K562 (cell line): ENCODE data around the gene NR0B2. TPM values are rescaled to one million over a fixed set of nuclear protein-coding genes. Genes with fewer than 3 reads are reported as not detected.

Experiments
- ATAC-seq: fragments of 200-7000 bp; cut with Tn5 transposase; 3 replicates; pipeline ENCODE4 v1.9.1; 2020; ENCODE audit warnings: moderate library complexity
- BruUV-seq: library from RNA; stranded (reverse); fragments of 400-500 nt; replicated peaks from 2 replicates; lab custom pipeline; 2021; lab: Mats Ljungman, UMichigan
- CTCF ChIA-PET: fragments of 300-600 bp; formaldehyde crosslinking; extraction: SDS; loops from one replicate; lab custom pipeline; 2021; ENCODE audit warnings: low intra/inter-chr PET ratio; lab: Yijun Ruan, JAX
- POLR2A ChIA-PET: fragments of 300-600, 350-650 bp; sonication (Branson Sonifier 250); formaldehyde crosslinking; extraction: SDS; loops from one replicate; lab custom pipeline; 2021; ENCODE audit warnings: antibody characterized with exemption, inconsistent platforms; lab: Yijun Ruan, JAX
- DNase-seq, 4 experiments: peaks; one replicate each; pipeline versions ENCODE4 v3.0.0 to v3.0.0-alpha.2; 2011 to 2018; ENCODE audit warnings: low spot score in 3 of 4, mixed read lengths in 3 of 4; ENCODE audit errors: extremely low read depth in 1 of 4
- FAIRE-seq: peaks from 2 replicates; lab custom pipeline; 2011; peaks lifted over from hg19 to GRCh38; lab: Jason Lieb, UNC
- H2AFZ ChIP-seq: 2 replicates; pipeline ENCODE4 v1.6.0; 2011; ENCODE audit warnings: low read depth, low read length, control low read depth, inconsistent platforms
- H3K27ac ChIP-seq: fragments of 200-600 bp; 3 replicates; pipeline ENCODE4 v1.8.0; 2011; ENCODE audit warnings: low read depth, mild to moderate bottlenecking, control low read depth, inconsistent platforms, low read length, moderate library complexity, mixed read lengths; ENCODE audit errors: extremely low read depth
- H3K27me3 ChIP-seq, 2 experiments: fragments of 300-600 bp in 1 of 2; 2 replicates in 1 of 2; 3 replicates in 1 of 2; pipeline versions ENCODE4 v1.6.0 to v1.8.0; 2011; ENCODE audit warnings: inconsistent platforms in 2 of 2, low read length in 2 of 2, mild to moderate bottlenecking in 1 of 2, mixed read lengths in 1 of 2, moderate library complexity in 1 of 2; ENCODE audit not compliant: control insufficient read depth in 2 of 2, insufficient read depth in 2 of 2
- H3K36me3 ChIP-seq: fragments of 300-600 bp; 3 replicates; pipeline ENCODE4 v1.8.0; 2011; ENCODE audit warnings: mild to moderate bottlenecking, low read length, inconsistent platforms; ENCODE audit not compliant: control insufficient read depth, insufficient read depth
- H3K4me1 ChIP-seq, 2 experiments: fragments of 200-600 bp in 1 of 2; replicated peaks in 1 of 2; 2 replicates in 1 of 2; 3 replicates in 1 of 2; pipeline versions ENCODE4 v1.5.1 to v1.8.0; 2011; ENCODE audit warnings: inconsistent platforms in 2 of 2, low read length in 2 of 2, mild to moderate bottlenecking in 1 of 2, mixed read lengths in 1 of 2, moderate library complexity in 1 of 2; ENCODE audit not compliant: control insufficient read depth in 2 of 2, insufficient read depth in 2 of 2
- H3K4me2 ChIP-seq: 2 replicates; pipeline ENCODE4 v1.6.1; 2011; ENCODE audit warnings: low read length, control low read depth, inconsistent platforms, mixed read lengths; ENCODE audit not compliant: insufficient read depth
- H3K4me3 ChIP-seq: fragments of 200-600 bp; sonication (generic), shearing (Covaris generic); 2 replicates; pipeline ENCODE4 v1.5.1; 2016; ENCODE audit warnings: control low read depth, inconsistent platforms
- H3K79me2 ChIP-seq: fragments of 200-600 bp; 3 replicates; pipeline ENCODE4 v1.8.0; 2011; ENCODE audit warnings: low read length, inconsistent platforms; ENCODE audit not compliant: control insufficient read depth, insufficient read depth
- H3K9ac ChIP-seq, 2 experiments: 2 replicates each; pipeline versions ENCODE4 v1.6.0 to v1.6.1; 2011; ENCODE audit warnings: low read depth in 2 of 2, low read length in 2 of 2, control low read depth in 1 of 2, inconsistent platforms in 1 of 2, mild to moderate bottlenecking in 1 of 2, mixed read lengths in 1 of 2; ENCODE audit not compliant: insufficient read depth in 1 of 2
- H3K9me1 ChIP-seq: one replicate; pipeline ENCODE4 v1.6.0; 2011; ENCODE audit warnings: inconsistent platforms, mild to moderate bottlenecking, low read length, moderate library complexity; ENCODE audit not compliant: control insufficient read depth, insufficient read depth
- H3K9me3 ChIP-seq: replicated peaks from 2 replicates; pipeline ENCODE4 v1.5.1; 2011; ENCODE audit warnings: low read depth, low read length, inconsistent platforms; ENCODE audit not compliant: control insufficient read depth, insufficient read depth
- H4K20me1 ChIP-seq: replicated peaks from 2 replicates; pipeline ENCODE4 v1.6.1; 2011; ENCODE audit warnings: low read length, inconsistent platforms, mixed read lengths; ENCODE audit not compliant: control insufficient read depth, insufficient read depth
- BRCA1 ChIP-seq, 2 experiments: fragments of 450-650 bp in 1 of 2; sonication (generic) in 1 of 2; formaldehyde crosslinking in 1 of 2; IDR thresholded peaks; 2 replicates each; pipeline versions ENCODE4 v1.5.0 to v1.6.1; 2017 to 2020; ENCODE audit warnings: mild to moderate bottlenecking in 1 of 2, missing genetic modification reagents in 1 of 2
- CBX5 ChIP-seq: IDR thresholded peaks from 2 replicates; pipeline ENCODE4 v1.6.1; 2014; ENCODE audit warnings: low read depth, borderline replicate concordance
- CBX8 ChIP-seq: fragments of 200-600 bp; sonication (generic); IDR thresholded peaks from 2 replicates; pipeline ENCODE4 v1.6.1; 2012; ENCODE audit warnings: borderline replicate concordance, mixed run types, low read depth, mild to moderate bottlenecking, moderate library complexity, mixed read lengths, low read length, control low read depth, inconsistent platforms; ENCODE audit not compliant: poor library complexity, severe bottlenecking; ENCODE audit errors: extremely low read depth
- HINFP ChIP-seq: fragments of 450-650 bp; conservative IDR thresholded peaks from 2 replicates; pipeline ENCODE4 v1.6.1; 2016; ENCODE audit warnings: missing genetic modification characterization, low read depth, mild to moderate bottlenecking, control low read depth, missing compliant biosample characterization
- ID3 ChIP-seq, 2 experiments: fragments of 250-450 bp in 1 of 2; fragments of 450-650 bp in 1 of 2; sonication (Bioruptor Pico) in 1 of 2; IDR thresholded peaks; 2 replicates each; pipeline versions ENCODE4 v1.6.1 to v1.8.0; 2016 to 2021; ENCODE audit warnings: mild to moderate bottlenecking in 2 of 2, moderate library complexity in 2 of 2, missing compliant biosample characterization in 1 of 2, missing genetic modification characterization in 1 of 2
- MYBL2 ChIP-seq, 2 experiments: fragments of 450-650 bp in 1 of 2; sonication (generic) in 1 of 2; formaldehyde crosslinking in 1 of 2; IDR thresholded peaks; 2 replicates each; pipeline versions ENCODE4 v1.6.1 to v1.8.1; 2017 to 2022; ENCODE audit warnings: borderline replicate concordance in 1 of 2, inconsistent platforms in 1 of 2, low read depth in 1 of 2, mild to moderate bottlenecking in 1 of 2, missing genetic modification reagents in 1 of 2, moderate library complexity in 1 of 2
- NR2C1 ChIP-seq, 2 experiments: fragments of 450-650 bp; IDR thresholded peaks; 2 replicates each; pipeline ENCODE4 v1.6.1; 2017; ENCODE audit warnings: mild to moderate bottlenecking in 2 of 2, antibody characterized with exemption in 1 of 2, inconsistent platforms in 1 of 2, missing compliant biosample characterization in 1 of 2, missing genetic modification characterization in 1 of 2
- TAF15 ChIP-seq: fragments of 200-400 bp; formaldehyde crosslinking; IDR thresholded peaks from 2 replicates; pipeline ENCODE4 v1.6.1; 2017; ENCODE audit warnings: mild to moderate bottlenecking, low read depth, low read length, moderate library complexity
- TAL1 ChIP-seq: fragments of 450-650 bp; IDR thresholded peaks from 2 replicates; pipeline ENCODE4 v1.6.1; 2016; ENCODE audit warnings: mild to moderate bottlenecking
- TCF7L2 ChIP-seq: fragments of 150-350 bp; IDR thresholded peaks from 2 replicates; pipeline ENCODE4 v1.6.1; 2016; ENCODE audit warnings: low read depth, mild to moderate bottlenecking, low read length, moderate library complexity
- ZFP91 ChIP-seq: sonication (generic); formaldehyde crosslinking; IDR thresholded peaks from 2 replicates; pipeline ENCODE4 v1.8.0; 2022; ENCODE audit warnings: mild to moderate bottlenecking, missing genetic modification reagents
- ZKSCAN8 ChIP-seq: fragments of 200-800 bp; sonication (Bioruptor generic); IDR thresholded peaks from 2 replicates; pipeline ENCODE4 v1.6.1; 2016; ENCODE audit warnings: missing genetic modification characterization, missing compliant biosample characterization
- ZNF511 ChIP-seq: sonication (generic); formaldehyde crosslinking; IDR thresholded peaks from 2 replicates; pipeline ENCODE4 v1.8.0; 2022; ENCODE audit warnings: mild to moderate bottlenecking, missing genetic modification reagents
- WGBS: fragments of 100-300 bp; shearing (Covaris generic); methylation state at CpG from one replicate; pipeline ENCODE4 v1.1.6; 2016; ENCODE audit warnings: low coverage, mixed read lengths; ENCODE audit not compliant: insufficient coverage; ENCODE audit errors: missing lambda C conversion rate; 5-methylcytosine and 5-hydroxymethylcytosine counted together
- in situ Hi-C: fragments of 300-500 bp; cut with MboI; formaldehyde crosslinking; loops from 4 replicates; pipeline ENCODE4 v1.15.0; 2018; ENCODE audit warnings: inconsistent platforms, mixed read lengths
- intact Hi-C: fragments of 100-400 bp; cut with micrococcal nuclease; formaldehyde crosslinking; loops from 2 replicates; pipeline ENCODE4 v1.14.2; 2022
- polyA plus RNA-seq, 8 experiments: library from polyadenylated mRNA; depleted of rRNA in 4 of 8; stranded (reverse) in 5 of 8; unstranded in 3 of 8; fragments of >200 nt; fragmentation: Nextera tagmentation in 2 of 8; fragmentation: Illumina TruSeq in 1 of 8; extraction: Ambion mirVana in 2 of 8; extraction: Trizol in 1 of 8; gene quantifications; 2 replicates each; pipeline versions ENCODE4 v1.2.1 to v1.2.3, GENCODE V29; 2011 to 2014; ENCODE audit warnings: inconsistent platforms in 1 of 8, missing spikeins in 1 of 8
- total RNA-seq, 7 experiments: library from RNA; depleted of rRNA in 6 of 7; stranded (reverse); fragments of >200 nt in 6 of 7; fragmentation: Illumina TruSeq in 2 of 7; extraction: Trizol in 2 of 7; gene quantifications; 2 replicates each; pipeline versions ENCODE4 v1.2.1 to v1.2.3, GENCODE V29; 2011 to 2021; ENCODE audit warnings: low replicate concordance in 1 of 7

NR0B2 gene
- total and polyA plus RNA-seq, 9 of the 15 experiments (the other 6 are each of a cell fraction or from before 2014, with no cell fraction given) = not detected

GRCh38 chr1:26900815-26901511, 12.8 kb downstream of the NR0B2 start:
- Histone ChIP-seq H3K36me3 (peaks cover 22% of the 10 kb centered on the region), H3K9me1 (no peaks in the 10 kb centered on the region), H3K4me1 (peaks cover 9 to 18% of the 10 kb centered on the region in 2 experiments; a peak in 4 of 5 replicates), H3K4me2 (peak overlapping the region; percentile 91), H3K9ac (peak overlapping the region; percentile 88 to 97), H3K9me3 (no peaks in the 10 kb centered on the region), H3K27ac (peak overlapping the region; percentile 81), H3K27me3 (no peaks in the 10 kb centered on the region; a peak in 1 of 5 replicates), H4K20me1 (no peaks in the 10 kb centered on the region), H3K4me3 (peak overlapping the region; percentile 91), H2AFZ (peak overlapping the region; percentile 94), H3K79me2 (peaks cover 35% of the 10 kb centered on the region)
- TSS peak; percentile 95 for BruUV-seq
- FAIRE-seq (no peak), ATAC-seq (peak; percentile 8; the same call in 2 of the 3 replicates), DNase-seq (no peak)
- ChIA-PET CTCF (interaction anchor here (0.6 kb wide), 1 partner anchor 11 kb away, joined by 4 read pairs; the partner anchor contains the start of gene GPN2), POLR2A (interaction anchor here (0.6 to 5.8 kb wide), 15 partner anchors 8 to 401 kb away, joined by 3 to 110 read pairs (median 4); partner anchors contain the start of genes GPN2, NR0B2 and RPS6KA1)
- 22% methylated on average over 13 of the region's 18 CpGs for WGBS
- in situ Hi-C loops (no loop called here), intact Hi-C loops (loop anchor here (1.0 kb wide), 1 partner anchor 11 kb away; the partner anchor contains the start of gene GPN2)
- TF ChIP-seq TAL1 (no peak), CBX5 (no peak), TCF7L2 (no peak), ZFP91 (no peak), TAF15 (no peak), ZKSCAN8 (CRISPR knock-in tag) (no peak), CBX8 (no peak), MYBL2 (IDR thresholded peaks at IDR 0.05; ENCODE audit: low read depth) (no peak), MYBL2 (CRISPR knock-in tag; IDR thresholded peaks at IDR 0.05; ENCODE audit: borderline replicate concordance) (no peak), NR2C1 (IDR thresholded peaks at IDR 0.05) (no peak), NR2C1 (tag; IDR thresholded peaks at IDR 0.05) (0 out of 2 replicates have a peak, but pooled peaks have one; percentile 3), ID3 (CRISPR knock-in tag; IDR thresholded peaks at IDR 0.05) (0 out of 2 replicates have a peak, but pooled peaks have one; percentile 8), ID3 (tag; IDR thresholded peaks at IDR 0.05) (peak; percentile 53; the same call in 1 of the 2 replicates), BRCA1 (IDR thresholded peaks at IDR 0.05) (no peak), BRCA1 (CRISPR knock-in tag; IDR thresholded peaks at IDR 0.05) (no peak), HINFP (no peak), ZNF511 (CRISPR knock-in tag) (no peak)
